Measurements from ENCODE around the gene CD151.

Gene CD151

DNA sequence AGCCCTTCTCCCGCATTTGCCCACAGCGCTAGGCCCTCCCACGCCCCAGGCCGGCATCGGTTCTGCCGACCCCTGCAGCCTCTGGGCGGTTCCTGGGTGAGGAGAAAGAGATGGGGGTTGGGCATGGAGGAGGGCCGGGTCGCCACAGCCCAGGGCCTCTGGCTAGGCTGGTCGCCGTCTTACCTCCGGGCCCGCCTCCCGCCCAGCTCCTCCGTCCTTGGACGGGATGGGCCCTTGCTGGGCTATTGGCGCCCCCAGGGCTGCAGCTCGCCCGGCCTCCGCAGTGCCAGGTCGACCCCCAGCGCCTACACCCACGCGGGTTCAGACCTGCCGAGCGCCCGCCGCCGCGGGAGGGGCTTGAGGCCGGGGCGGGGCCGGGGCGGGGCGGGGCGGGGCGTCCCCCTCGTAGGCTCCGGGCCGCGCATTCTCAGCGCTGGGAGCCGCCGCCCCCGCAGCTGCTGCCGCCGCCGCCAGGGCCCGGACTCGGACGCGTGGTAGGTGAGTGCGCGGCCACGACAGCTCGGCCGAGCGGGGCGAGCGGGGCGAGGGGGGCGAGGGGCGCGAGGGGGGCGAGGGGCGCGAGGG, at the start of gene CD151:
CD151 (plus strand) TSS at position 424 of the 585 bp plus-strand sequence. CDS start 3,118 bp downstream, outside the sequence.
- DNase-seq: no peak

GRCh38 chr11:783581-784015, 49.2 kb upstream of the CD151 start:
- no peak for DNase-seq

- DNase-seq: no peak
Measured at GRCh38 chr11:786235-787083, 46.3 kb upstream of the CD151 start.

DNA sequence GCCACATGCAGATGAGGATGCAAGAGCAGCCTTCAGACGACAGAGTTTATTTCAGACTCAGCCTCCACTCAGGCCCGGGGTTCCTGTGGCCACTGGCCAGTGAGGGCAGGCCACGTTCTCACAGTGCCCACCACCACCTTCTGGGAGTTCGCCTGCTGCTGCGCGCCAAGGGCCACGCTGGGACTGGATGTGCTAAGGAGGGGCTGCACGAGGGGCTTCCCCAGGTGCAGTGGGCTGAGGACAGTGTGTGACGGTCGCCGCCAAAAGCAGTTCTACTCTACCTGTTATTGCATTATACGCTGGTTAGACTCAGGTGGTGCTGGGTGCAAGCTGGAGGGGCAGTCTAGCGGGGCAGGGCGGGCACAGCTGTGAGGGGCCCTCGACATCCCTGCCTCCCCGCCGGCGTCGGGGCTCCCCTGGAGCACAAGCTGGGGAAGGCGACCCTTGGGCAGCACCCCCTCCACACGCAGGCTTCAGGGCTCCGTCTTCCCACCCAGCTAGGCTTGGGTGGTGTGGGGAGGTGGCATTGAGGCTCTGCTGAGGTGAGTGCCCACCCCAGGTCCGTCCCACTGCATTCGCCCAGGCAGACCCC, 45.6 kb upstream of the CD151 start:
- DNase-seq: no peak

DNA sequence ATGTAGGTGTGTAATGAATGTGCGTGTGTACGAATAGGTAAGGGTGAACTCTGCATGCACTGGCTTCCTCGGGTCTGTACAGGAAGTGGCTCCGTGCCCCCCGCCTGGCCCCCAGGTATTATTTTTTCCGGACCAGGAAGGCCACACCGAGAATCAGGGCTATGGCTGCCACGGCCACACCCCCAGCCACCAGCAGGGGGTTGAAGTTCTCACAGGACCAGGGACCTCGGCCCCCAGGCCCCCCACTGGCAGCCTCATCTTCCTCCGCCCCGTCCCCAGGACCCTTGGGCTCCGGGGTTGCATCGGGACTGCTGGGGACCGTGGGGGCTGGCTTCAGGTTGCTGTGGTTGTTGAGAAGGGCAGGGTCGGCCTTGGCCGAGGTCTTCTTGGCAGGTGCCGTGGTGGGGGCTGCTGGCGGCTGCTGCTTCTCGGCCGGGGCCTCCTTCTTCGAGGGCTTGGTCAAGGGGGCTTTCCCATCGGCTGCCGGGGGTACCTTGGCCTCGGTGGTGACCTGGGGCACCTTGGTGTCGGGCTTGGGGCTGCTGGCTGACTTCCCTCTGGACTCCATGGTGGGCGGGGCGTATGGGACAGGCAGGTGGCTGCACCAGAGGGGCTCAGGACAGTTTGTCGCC, 44.6 kb upstream of the CD151 start:
- DNase-seq: no peak

- no peak for DNase-seq
Measured at GRCh38 chr11:788953-789940, 43.5 kb upstream of the CD151 start.

- DNase-seq: no peak
Measured at GRCh38 chr11:789943-790342, 42.8 kb upstream of the CD151 start, which contains the start of gene CEND1. Gene CEND1, minus strand, starts transcription at chr11:790090. Its CDS starts 1,514 bp downstream, at chr11:788576.

DNA sequence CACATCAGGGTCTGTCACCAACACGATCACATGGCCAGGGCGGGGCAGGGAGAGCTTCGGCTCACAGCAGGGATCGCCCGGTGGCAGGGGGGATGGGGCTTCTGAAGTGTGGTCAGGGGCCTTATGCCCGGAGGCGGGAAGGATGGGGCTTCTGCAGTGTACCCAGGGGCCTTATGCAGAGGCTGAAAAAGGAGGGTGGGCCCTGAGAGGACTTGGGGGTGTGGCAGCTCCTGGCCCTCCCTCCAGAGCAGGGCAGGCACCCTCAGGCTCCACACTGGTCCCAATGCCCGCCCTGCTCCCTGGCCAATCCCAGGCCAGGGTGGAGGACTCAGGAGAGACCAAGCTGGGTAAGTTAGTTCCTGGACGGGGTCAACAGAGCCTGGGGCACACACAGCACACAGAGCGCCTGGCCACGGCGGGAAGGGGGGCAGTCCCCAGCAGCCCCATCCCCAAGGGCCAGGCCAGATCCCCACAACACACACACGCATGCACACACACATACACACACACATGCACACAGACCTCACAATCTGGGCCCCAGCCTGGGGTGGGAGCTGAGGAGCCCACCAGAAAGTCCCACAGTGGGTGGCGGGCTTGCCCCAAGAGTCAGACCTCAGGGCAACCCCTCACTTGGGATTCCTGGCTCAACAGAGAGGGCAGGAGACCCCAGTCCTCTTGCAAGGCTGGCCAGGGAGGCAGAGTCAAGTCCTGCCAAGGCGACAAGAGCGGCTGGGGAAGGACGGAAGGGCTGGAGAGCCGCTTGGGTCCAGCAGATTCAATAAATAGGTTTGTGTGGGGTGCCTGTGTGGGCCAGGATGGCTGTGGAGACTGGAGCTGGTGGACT, 41.8 kb upstream of the CD151 start:
- DNase-seq: no peak

- DNase-seq: no peak
Measured at GRCh38 chr11:791658-792534, 40.9 kb upstream of the CD151 start.

GRCh38 chr11:792535-792821, 40.3 kb upstream of the CD151 start:
- no peak for DNase-seq

DNA sequence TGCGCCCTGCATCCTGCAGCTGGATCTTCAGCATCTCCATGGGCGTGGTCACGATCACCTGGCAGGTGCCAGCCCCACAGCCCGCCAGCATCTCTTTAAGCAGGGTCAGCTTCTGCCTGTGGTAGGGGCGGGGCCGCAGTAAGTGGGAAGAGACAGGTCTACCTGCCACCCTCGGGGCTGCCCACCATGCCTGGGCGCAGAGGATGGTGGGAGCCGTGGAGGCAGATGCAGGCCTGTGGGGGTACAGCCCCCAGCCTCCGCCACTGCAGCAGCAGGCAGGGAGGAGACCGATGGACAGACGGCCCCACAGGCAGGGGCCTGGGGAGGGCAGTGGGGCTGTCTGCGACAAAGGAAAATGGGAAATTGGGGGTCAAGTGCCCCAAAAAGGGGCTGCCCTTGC, 39.9 kb upstream of the CD151 start:
- no peak for DNase-seq

DNA sequence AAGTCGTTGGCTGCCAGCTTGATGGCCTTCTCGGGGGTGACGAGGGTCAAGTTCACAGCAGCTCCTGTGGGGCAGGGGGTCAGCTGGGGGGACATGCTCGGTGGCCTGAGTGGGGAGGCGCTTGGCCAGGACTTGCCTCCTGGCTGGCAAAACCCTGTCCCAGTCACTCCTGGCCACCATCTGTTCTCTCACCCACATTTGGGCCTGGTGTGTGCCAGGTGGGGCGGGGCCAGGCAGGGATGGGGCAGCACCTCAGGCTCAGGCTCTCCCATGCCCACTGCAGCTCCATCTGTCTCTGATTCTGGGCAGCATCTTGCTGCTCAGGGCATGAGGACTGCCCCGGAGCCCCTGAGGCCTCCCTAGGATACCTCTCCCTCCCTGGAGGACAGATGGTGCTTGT, 39.2 kb upstream of the CD151 start:
- no peak for DNase-seq

DNA sequence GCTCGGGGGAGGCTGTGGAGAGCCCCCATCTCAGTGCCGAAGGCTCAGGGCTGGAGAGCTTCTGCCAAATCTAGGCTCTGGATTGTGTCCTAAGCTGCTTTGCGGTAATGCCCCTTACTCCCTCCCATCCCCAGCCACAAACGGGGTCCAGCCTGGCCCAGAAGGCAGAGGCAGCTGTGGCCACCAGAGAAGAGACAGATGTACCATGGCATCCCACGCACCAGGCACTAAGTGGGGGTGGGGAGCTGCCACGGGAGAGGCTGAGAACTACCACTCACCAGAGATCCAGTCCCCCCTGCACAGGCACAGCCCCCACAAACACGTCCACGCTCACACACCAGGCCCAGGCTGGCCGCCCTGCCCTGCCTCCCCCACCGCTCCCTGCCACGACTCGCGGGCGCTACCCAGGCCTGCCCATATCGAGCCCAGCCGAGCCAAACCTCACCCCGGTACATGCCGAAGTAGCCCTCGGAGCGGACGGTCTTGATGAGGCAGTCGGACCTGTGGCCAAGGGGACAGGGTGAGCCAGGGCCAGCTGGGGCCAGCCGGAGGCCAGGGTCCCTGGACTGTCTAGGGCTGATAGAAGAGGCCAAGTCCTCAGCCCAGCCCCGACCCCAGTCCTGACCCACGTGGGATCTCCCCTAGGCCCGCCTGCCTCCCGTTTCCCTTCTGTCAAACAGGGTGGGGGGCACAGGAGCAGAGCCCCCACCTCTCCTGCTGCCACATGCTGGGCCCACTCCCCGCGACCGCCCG, 38.6 kb upstream of the CD151 start:
- DNase-seq: no peak

DNA sequence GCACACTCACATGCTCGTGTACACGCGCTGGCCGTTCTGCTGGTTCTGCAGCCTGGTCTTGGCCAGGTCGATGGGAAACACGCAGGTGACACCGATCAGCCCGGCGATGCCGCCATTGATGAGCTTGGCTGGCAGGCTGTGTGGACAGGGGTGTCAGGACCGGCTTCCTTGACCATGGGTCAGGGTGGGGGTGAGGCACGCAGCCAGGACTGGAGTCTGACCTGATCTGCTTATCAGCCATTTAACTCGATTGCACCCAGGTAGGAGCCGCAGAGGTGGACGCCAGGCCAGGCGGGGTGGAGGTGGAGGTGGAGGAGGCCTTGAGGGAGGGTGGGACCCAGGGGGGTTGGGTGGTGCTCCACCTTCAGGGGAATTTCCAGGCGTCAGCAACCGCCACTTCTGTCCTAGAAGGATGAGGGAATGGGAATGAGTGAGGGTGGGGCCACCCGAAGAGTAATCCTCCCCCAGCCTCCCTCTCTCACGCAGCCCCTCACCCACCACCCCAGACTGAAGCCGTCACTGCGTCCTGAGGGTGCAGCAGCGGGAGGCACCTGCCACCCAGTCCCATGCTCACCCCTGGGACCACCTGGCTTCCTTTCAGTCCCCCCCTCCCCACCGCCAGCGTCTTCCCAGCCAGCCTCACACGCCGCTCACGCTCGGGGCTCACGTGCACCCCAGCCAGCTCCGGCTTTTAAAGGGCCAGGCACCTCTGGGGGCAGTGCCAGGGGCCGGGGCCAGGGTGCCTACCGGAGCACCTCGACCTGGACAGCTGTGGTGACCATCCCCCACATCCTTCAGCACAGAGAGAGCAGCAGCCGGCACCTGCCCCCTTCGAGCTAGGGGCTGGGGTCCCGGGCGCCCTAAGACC, 37.8 kb upstream of the CD151 start:
- DNase-seq: no peak

GRCh38 chr11:795634-796564, 36.9 kb upstream of the CD151 start:
- no peak for DNase-seq

- no peak for DNase-seq
Measured at GRCh38 chr11:796565-797295, 36.0 kb upstream of the CD151 start.
